Ramos (cell line): ENCODE data around the gene SET.

ENCODE experiments used
- in situ Hi-C: fragments of 300-500 bp; cut with MboI; formaldehyde crosslinking; loops from one replicate; pipeline ENCODE4 v1.14.3; 2022; ENCODE audit warnings: low sequenced_read_pairs; ENCODE audit not compliant: unreplicated experiment

Gene SET

DNA sequence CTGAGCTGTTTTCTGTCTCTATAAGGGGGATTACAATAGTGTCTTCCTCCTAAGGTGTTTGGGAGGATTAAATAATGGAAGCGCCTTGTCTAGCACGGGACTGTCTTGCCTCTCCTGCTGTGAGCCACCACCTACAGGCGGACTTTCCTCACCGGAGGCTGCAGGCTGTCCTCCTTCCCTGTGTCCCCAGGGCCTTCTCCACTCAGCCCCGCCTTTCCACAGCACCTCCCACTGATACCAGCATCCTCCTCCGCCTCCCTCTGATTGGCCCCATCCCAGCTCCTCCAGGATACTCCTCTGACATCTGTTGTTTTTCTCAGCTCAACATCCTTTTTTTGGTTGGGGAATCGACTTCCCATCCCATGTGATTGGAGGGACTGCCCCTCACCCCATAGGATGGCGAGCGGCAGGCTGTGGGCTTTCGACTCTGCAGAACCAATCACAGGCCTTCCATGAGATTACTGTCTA, 35.8 kb downstream of the SET start:
- in situ Hi-C loops, result no loop called here

DNA sequence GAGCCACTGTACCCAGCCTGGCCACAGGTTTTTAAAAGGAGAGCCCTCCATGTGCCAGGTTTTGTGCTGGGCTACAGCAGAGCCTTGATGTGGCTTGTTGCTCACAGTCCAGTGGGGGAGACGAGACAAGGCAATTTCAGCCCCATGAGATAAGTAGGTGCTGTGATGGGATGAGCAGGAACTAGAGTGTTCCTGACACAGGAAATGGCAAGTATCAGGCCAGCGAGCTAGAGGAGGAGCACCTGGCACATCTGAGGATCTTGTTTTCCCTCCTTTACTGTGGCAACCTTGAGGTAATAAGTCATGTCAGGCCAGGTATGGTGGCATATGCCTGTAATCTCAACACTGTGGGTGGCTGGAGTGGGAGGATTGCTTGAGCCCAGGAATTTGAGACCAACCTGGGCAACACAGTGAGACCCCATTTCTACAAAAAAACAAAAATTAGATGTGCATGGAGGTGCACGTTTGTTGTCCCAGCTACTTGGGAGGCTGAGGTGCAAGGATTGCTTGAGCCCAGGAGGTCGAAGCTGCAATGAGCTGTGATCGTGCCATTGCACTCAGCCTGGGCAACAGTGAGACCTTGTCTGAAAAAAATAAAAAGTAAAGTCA, 38.7 kb downstream of the SET start:
- in situ Hi-C loops, result no loop called here

DNA sequence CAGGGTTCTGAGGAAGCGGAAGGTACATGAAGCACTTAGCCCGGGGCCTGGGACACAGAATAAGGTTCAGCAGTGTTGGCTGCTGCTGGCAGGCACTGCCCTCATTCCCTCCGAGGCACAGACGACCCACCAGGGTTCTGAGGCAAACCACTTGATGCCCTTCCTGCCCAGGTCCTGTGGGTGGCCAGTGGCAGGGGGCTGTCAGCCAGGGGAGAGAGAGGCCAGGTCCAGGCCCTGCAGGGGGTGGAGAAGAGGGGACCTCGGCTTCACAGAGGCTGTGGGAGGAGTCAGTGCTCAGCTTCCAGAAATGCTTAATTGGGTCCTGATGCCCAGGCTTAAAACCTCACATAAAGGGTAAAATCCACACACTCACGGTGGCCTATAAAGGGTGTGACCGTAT, 39.3 kb downstream of the SET start:
- in situ Hi-C loops, result no loop called here

DNA sequence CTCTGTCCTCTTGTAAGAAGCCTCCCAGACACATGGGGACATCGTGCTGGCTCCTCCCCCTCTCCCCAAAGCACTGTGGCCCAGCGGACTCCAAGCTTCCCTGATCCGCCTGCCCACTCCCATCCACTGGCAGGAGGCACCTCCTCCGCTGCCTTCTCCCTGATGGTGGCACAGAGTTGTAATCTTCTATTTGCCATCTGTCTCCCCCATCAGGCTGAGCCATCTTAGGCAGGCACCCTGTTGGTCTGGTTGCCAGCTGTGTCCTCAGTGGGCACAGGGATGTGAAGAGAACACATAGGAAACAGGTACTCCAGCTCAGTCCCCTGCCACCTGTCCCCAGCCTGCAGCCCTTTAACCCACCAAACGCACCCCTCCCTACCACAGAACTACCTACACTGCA, 40.3 kb downstream of the SET start:
- in situ Hi-C loops, result no loop called here

DNA sequence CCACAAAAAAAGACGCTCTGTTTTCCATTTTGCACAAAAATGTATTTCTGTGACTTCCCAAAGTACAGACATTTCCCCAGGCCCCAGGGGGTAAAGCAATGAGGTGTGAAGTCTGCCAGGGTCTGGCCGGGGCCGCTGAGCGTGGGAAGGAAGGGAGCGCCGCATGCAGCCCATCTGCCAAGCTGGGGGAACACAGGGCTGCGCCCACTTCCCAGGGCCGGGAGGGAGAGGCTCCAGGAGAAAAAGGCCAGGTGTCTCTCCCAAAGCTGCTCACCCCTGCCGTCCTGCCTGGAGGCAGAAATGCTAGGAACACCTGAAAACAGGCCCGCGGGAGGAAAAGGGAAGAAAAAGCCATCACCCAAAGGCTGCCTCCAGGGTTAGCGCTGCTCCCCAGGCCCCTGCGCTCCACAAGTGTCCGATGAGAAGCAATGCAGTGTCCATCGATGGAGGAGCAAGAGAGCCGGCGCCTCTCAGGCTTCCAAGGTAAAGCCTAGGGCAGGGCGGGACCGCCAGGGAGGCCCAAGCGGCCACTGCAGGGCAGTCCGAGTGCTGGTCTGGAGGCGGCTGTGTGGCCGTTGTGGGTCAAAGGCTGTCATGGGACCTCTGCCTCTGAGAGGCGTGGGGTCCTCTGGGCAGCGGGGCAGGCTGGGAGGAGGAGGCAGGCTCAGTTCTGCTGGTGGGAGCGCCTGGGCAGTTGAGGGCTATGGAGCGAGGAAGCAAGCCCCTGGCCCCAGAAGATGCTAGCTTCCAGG, 40.9 kb downstream of the SET start:
- in situ Hi-C loops, result no loop called here

DNA sequence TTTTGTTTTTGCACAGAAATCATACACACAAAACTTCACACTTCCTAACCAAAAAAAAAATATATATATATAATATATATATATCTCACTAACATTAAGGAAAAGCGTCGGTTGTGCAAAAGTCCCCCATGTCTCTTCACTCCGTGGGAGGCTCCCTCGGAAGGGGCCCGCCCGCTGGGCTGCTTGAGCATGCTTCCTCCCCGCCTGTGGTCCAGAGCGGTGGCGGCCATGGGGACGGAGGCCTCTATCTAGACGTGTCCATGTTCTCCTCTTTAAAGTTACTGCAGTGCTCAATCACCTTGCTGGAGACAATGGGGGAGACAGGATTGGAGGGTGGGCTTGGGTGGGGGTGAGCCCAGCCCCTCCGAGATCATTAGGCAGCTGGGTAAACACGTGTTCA, 42.1 kb downstream of the SET start:
- in situ Hi-C loops, result no loop called here

DNA sequence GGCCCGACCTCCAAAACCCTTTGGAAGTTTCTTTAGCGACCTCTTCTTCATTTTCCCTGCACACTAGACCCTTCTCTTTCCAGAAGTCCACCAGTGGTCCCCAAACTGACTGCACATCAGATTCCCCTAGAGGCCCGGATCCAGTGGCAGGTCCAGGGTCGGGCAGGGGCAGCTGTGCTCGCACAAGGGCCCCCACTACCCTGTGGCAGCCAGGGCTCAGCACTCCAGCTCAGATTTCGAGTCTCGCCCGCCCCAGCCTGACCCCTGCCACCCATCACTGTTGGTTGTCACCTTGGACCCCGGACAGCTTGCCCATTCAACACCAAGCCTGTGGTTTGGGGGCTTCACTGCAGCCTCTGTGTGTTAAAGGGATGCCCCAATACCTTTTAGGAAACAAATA, 42.7 kb downstream of the SET start:
- in situ Hi-C loops, result no loop called here

DNA sequence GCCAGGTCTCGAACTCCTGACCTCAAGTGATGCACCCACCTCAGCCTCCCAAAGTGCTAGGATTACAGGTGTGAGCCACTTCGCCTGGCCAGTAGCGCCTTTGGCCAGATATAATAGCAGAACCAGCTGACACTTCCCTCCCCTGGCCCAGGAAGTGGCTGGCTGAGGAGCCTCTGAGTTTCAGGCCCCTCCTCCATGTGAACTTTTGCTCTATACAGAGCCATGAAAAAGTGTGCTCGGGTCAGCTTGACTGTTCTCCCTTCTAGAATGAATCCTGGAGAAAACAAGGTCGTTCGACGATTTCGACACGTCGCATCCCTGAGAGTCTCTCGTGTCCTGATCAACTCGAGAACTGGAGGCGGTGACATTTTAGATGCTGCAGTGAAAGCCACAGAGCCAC, 43.6 kb downstream of the SET start:
- in situ Hi-C loops, result no loop called here

DNA sequence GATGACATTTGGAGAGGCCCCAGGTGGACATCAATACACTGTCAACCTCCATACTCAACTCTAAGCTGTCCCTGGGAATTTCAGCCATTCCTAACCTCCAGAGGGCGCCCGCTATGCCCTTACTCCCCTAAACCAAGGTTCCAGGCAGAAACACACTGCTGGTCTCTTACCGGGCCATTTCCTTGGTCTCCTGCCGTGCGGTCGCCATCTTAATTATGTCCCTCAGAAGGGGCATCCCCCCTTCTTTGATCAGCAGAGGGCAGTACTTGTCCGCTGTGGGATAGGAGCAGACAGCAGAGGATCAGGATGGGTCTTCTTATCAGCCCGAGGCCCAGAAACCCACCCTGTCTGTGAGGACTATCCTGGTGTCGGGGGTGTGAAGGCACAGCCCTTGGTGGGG, 44.2 kb downstream of the SET start:
- in situ Hi-C loops, result no loop called here

DNA sequence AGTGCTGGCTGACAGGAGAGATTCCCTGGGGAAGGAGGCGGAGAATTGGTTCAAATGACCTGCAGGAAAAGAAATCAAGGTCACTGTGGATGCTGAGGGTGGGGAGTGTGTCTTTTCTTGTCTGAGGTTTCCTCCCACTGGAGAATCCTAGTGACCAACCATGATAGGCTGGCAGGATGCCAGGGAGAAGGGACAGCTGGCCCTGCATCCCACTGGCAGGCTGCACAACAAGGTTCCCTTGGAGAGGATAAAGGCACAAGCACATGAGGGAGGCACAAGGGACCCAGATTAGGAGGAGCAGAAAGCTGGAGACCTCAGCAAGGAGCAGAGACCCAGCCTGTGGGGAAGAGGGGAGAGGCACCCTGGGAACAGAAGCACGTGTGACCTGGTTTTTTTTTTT, 46.4 kb downstream of the SET start:
- in situ Hi-C loops, result no loop called here

DNA sequence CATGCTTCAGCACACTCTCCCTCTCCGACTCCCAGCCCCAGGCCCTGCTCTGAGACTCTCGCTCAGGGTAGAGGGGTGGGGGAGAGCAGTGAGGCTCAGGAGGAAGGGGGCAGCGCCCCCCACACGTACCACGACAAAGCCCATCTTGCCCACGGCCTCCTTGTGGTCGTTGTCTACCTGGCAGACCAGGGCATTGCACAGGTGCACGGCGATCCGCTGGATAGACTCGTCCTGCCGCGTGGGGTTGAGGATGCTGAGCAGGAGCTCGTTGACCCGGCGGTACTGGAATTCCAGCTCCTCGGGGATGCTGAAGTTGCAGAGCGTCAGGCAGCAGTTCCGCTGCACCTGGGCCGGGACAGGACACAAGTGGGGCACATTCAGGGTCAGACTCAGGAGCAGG, 53.4 kb downstream of the SET start:
- in situ Hi-C loops, result no loop called here

DNA sequence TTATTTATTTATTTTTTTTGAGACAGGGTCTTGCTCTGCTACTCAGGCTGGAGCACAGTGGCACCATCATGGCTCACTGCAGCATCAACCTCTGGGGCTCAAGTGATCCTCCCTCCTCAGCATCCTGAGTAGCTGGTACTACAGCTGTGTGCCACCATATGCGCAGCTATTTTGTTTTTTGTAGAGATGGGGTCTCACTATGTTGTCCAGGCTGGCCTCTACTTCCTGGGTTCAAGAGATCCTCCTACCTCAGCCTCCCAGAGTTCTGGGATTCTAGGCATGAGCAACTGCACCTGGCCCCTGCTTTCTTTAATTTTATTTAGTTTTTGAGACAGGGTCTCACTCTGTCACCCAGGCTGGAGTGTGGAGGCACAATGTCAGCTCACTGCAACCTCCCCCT, 54.4 kb downstream of the SET start:
- in situ Hi-C loops, result no loop called here
